Endometrial microvascular endothelial cells (primary cell): ENCODE results near the gene ART1. TPM values are rescaled to one million over a fixed set of nuclear protein-coding genes. Genes with fewer than 3 reads are reported as not detected.
"Not testable (repeated sequence)": the region's sequence is repeated elsewhere in the genome, so short reads cannot be mapped to it uniquely, and the experiment has no call there.

Source experiments
- in situ Hi-C: cut with HindIII; loops from 2 replicates; pipeline ENCODE4 v1.10.0; 2017; ENCODE audit warnings: low sequenced_read_pairs, low pct_unique_long_range_greater_than_20kb; ENCODE audit errors: inconsistent ontology term
- total RNA-seq: library from RNA; depleted of rRNA; stranded (reverse); fragments of >200 nt; gene quantifications from one replicate; pipeline ENCODE4 v1.2.3, GENCODE V29; 2015; ENCODE audit errors: inconsistent ontology term

The ART1 gene
- total RNA-seq, 1 donor from 2014 or later: not detected

DNA sequence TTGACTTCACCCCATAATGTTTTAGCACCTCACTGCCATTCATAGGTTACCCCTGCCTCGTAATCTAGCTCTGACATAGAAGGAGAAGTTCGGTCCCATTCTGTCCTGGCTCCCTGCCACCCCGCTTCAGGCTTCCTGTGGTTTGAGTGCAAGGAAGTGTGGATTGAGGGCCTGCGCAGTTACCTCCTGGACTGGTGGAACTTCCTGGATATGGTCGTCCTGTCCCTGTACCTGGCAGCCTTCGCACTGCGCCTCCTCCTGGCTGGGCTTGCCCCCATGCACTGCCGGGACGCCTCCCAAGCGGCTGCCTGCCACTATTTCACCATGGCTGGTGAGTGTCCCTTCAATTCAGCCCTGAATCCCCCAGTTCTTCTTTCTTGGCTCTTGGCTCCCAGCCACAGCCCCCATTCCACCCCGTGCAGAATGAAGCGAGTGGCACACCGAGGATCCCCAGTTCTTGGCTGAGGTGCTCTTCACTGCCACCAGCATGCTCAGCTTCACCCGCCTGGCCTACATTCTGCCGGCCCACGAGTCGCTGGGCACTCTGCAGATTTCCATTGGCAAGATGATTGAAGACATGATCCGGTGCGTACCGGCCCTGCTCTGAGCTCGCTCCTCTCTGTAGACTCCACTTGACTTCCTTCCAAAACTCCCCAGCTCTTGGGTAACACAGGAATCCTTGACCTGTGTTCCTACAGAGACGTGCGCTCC is 18.5 kb upstream of the ART1 start:
- in situ Hi-C loops: no loop called here

DNA sequence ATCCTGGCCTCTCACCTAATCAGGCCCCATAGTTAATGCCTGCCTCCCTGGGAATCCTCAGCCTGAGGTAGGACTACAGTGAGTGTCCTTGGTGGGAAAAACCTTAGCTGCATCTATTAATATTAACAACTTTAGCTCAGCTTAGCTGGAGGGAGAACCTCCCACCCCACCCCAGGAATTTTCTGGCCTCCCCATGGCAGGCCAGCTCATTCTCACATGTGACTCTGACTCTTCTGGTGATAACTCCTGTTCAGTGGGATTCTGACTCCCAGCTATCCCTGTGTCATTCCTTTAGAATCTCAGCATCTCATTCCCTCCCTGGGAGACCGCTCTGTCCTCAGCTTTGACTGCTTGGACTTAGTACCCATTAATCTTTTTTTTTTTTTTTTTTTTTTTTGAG is 17.6 kb upstream of the ART1 start:
- in situ Hi-C loops: no loop called here

DNA sequence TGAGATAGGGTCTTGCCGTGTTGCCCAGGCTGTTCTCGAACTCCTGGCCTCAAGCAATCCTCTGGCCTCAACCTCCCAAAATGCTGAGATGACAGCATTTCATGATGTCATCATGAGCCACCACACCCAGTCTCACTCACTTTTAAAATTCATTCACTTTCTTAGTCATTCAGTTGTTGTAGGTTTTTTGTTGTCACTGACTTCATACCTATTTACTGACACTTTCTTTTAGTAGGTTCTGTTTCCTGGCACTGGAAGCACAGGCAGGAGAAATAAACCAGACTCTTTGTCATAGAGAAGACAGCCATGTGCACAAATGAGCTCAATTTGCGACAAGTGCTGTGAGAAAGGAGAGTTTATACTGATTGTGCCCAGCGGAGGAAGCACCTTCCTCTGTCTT is 13.6 kb upstream of the ART1 start:
- in situ Hi-C loops: no loop called here

DNA sequence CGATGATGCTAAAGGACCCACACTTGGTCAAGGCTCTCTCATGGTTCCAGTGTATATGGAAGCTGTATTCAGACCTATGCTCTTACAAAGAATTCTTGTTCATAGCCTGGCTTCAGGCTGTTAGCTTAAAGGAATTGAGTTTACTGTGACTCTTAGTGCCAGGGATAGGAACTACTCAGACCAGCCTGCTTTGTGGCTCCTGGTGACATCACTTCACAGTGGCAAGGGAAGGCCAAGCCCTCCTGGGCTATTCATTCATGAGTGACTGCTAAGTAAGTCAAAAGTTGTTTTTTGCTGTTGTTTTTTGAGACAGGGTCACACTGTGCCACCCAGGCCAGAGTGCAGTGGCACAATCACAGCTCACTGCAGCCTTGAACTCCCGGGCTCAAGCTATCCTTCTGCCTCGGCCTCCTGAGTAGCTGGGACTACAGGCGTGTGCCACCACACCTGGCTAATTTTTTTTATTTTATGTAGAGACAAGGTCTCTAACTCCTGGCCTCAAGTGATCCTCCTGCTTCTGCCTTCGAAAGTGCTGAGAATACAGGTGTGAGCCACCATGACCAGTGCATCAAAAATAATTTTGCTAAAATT is 12.8 kb upstream of the ART1 start:
- in situ Hi-C loops: no loop called here

GRCh38 chr11:3635641-3636375 is 9.1 kb upstream of the ART1 start:
- in situ Hi-C loops: no loop called here

GRCh38 chr11:3637201-3637600 is 7.7 kb upstream of the ART1 start:
- in situ Hi-C loops: no loop called here

- in situ Hi-C loops: no loop called here
Observed at GRCh38 chr11:3638513-3638912, 6.4 kb upstream of the ART1 start.

- in situ Hi-C loops: no loop called here
Observed at GRCh38 chr11:3639841-3640240, 5.1 kb upstream of the ART1 start.

DNA sequence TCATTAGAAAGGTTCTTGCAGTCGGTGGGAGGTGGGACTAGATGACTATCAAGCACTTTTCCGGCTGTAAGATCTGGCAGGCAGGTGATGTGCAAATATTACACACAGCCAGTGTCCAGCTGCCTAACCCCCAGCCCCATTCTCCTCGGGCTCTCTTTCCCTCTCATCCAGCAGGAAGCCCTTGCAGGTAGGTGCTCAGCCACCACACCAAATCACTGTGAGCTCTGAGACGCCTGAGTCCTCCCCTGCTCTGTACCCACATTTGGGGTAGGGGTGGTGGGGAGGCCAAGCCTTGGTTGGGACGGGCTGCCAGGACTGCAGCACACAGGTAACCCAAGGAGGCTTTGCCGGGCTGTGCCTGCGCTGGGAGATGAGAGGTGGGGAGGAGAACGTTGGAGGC is 3.7 kb upstream of the ART1 start:
- in situ Hi-C loops: no loop called here

GRCh38 chr11:3641701-3642070 is 3.2 kb upstream of the ART1 start, which contains the start of gene ART5:
ART5 (minus strand) TSS chr11:3641992; CDS start chr11:3641862, 130 bp downstream.
- in situ Hi-C loops: no loop called here

DNA sequence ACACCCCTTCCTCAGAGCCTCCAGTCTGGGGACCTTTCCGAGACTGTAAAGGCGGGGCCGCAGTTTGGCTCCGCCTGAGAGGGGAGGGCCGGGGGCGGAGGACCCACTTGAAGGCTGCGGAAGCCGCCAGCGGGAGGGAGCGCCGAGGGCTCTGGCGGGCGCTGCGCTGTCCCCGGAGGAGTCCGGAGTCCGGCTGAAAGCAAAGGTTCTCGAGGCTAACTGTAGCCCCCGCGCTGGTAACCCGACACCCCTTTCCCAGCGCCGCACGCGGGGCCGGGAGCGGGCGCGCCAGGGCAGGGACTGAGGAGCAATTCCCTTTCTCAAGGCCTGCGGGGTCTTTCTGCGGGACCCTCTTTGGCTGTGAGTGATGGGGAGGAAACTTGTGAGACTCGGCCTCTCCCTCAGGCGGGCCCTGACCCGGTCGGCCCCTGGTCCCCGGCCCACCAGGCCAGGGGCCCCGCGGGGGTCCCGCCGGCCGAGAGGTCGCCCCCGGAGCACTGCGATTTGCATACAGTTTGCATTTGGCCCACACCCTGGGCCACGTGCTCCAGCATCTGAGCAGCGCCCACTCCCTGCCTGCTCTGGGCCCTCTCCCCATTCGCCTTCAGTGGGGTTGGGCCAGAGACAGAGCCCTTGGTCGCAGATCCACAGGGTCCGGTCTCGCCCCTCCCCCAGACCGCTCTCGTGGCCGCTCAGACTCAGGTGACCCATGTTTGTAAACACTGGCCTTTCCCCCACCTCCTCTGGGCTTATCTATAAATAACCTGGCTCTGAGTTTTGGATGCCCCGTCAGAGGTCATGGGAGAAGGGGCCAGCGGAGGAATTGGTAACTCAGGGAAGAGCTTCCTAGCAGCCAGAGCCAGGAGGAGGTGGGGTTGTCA is 2.6 kb upstream of the ART1 start:
- in situ Hi-C loops: no loop called here

DNA sequence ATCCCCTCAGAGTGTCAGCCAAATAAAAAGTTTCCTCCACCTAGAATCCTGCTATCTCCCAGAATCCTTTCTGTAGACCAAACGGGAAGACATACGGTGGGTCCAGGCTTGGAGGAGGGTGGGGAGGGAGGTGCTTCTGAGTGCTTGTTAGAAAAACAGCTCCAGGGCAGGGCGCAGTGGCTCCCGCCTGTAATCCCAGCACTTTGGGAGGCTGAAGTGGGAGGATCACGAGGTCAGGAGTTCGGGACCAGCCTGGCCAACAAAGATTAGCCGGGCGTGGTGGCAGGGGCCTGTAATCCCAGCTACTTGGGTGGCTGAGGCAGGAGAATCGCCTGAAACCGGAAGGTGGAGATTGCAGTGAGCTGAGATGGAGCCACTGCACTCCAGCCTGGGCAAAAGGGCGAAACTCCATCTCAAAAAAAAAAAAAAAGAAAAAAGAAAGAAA is 1.8 kb upstream of the ART1 start:
- in situ Hi-C loops: not testable (repeated sequence)

GRCh38 chr11:3645552-3645951 is 624 bp downstream of the ART1 start:
- in situ Hi-C loops: no loop called here

GRCh38 chr11:3648843-3649242 is 3.9 kb downstream of the ART1 start:
- in situ Hi-C loops: not testable (repeated sequence)

GRCh38 chr11:3649374-3649773 is 4.4 kb downstream of the ART1 start:
- in situ Hi-C loops: not testable (repeated sequence)

DNA sequence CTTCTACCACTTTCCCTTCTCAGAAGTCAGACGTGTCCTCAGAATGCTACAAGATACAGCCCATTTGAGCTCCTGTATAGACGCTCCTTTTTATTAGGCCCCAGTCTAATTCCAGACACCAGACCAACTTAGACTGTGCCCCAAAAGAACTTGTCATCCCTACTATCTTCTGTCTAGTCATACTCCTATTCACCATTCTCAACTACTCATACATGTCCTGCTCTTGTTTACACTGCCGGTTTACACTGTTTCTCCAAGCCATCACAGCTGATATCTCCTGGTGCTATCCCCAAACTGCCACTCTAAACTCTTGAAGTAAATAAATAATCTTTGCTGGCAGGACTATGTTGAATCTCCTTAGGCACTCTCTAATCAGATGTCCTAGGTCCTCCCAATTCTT is 7.6 kb downstream of the ART1 start:
- in situ Hi-C loops: not testable (repeated sequence)

- in situ Hi-C loops: no loop called here
Observed at GRCh38 chr11:3655547-3655946, 10.6 kb downstream of the ART1 start.

GRCh38 chr11:3657331-3657730 is 12.4 kb downstream of the ART1 start:
- in situ Hi-C loops: not testable (repeated sequence)

- in situ Hi-C loops: no loop called here
Observed at GRCh38 chr11:3658252-3658651, 13.3 kb downstream of the ART1 start.
